ENCODE results near the gene CPA5. TPM values are rescaled to one million over a fixed set of nuclear protein-coding genes. Genes with fewer than 3 reads are reported as not detected.

The CPA5 gene
- total and polyA plus RNA-seq, 9 donors = 0.55 to 6.3 (median 1.9) TPM

DNA sequence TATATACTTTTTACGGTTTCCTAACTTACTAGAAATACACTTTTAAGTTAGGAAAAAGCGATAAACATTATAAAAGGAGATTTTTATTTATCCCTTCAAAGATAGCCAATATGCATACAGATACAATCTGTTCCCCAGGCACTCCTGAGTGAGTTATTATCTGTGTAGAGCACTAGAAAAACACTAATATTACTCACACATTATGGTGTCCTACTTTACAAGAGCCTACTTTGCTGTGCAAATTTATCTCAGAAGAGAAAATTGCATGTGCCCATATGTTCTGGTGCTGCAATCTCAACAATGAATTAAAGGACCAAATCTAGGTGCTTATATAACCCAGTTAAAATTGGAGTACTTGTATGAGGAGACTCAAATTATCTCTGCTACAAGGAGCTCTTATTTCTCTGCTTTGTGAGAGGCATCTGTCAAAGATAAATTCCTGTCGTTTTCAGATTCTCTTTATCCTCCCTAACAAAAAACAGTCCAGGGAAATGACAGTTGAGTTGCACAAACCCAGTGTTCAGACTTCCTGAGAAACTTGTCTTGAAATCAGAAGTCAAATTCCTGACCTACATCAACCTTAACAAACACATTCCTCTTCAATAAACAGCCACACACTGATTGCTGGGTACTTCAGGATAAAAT is 64.6 kb downstream of the CPA5 start:
- Histone ChIP-seq H3K27ac (ENCODE audit: low read length) (no peak overlapping the region), H3K27me3 (ENCODE audit: control insufficient read depth, insufficient read depth, low read length) (no peaks in the 10 kb centered on the region), H3K4me1 (ENCODE audit: control insufficient read depth, insufficient read depth, low read length) (no peaks in the 10 kb centered on the region), H3K9me3 (replicated peaks; ENCODE audit: control insufficient read depth, low read depth, low read length) (no peaks in the 10 kb centered on the region), H3K4me3 (ENCODE audit: low read length) (no peak overlapping the region), H3K36me3 (ENCODE audit: control insufficient read depth, insufficient read depth, low read length) (peaks cover 3% of the 10 kb centered on the region)
- WGBS (ENCODE audit: insufficient coverage) = no CpG with 5 or more reads among the region's 3 CpGs
- no peak for DNase-seq

DNA sequence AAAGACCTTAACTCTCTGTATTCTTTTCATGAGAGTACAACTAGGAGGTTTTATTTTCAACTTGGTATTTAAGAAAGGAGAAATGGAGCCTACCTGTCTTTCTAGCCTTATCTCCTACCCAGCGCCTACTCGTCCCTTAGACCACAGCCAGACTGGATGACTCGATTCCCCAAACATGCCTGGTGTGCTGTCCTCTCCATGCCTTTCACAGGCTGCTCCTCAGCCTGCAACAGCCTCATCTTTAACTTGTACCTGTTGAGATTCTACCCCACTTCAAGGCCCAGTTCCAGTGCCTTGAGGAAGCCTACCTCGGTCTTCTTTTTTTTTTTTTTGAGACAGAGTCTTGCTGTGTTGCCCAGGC is 65.1 kb downstream of the CPA5 start:
- H3K27me3 ChIP-seq (ENCODE audit: control insufficient read depth, insufficient read depth, low read length) = no peaks in the 10 kb centered on the region
- 83% methylated on average over 3 of the region's 4 CpGs for WGBS (ENCODE audit: insufficient coverage)
- H3K4me3 ChIP-seq (ENCODE audit: low read length) = no peak overlapping the region
- H3K4me1 ChIP-seq (ENCODE audit: control insufficient read depth, insufficient read depth, low read length) = no peaks in the 10 kb centered on the region
- H3K36me3 ChIP-seq (ENCODE audit: control insufficient read depth, insufficient read depth, low read length) = peaks cover 3% of the 10 kb centered on the region
- H3K27ac ChIP-seq (ENCODE audit: low read length) = no peak overlapping the region
- no peak for DNase-seq
- H3K9me3 ChIP-seq (replicated peaks; ENCODE audit: control insufficient read depth, low read depth, low read length) = no peaks in the 10 kb centered on the region

DNA sequence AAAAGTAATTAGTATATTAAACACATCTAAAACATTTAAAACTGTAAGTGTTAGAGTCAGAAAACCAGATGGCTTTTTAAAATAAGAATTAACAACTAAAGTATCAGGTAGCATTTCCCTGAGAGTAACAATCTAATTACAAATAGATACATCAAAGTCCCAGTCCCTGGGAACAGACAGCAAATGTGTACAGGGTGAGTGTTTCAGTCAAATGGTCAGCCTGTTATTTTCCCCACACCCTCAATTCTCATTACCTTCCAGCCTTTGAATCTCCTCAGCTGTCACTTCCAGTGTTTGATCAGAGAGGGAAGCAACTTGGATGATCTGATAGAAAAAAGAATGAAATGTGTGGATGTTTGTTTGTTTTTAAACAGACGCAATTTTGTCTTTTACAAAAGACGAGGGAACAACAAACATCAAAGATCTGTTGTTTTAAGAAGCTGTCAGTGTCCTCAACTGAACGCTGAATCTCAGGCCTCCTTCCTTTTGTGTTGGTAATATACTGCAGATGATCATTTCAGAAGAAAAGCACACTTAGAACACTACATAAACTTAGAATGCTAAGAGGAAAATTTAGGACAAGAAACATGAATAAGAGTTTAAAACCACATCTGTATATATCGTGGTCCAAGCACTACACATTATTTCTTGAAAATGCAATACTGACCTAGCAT is 66.4 kb downstream of the CPA5 start:
- H3K27ac ChIP-seq (ENCODE audit: low read length) = peak overlapping the region; percentile 38

DNA sequence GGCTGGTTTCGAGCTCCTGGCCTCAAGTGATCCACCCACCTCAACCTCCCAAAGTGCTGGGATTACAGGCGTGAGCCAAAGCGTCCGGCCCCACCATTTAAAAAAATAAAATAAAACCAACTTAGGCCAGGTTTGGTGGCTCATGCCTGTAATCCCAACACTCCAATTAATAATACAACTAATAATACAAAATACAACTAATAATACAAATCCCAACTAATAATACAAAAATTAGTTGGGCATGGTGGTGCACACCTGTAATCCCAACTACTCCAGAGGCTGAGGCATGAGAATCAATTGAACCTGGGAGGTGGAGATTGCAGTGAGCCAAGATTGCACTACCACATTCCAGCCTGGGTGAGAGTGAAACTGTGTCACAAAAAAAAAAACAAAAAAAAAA is 68.6 kb downstream of the CPA5 start:
- H3K4me1 ChIP-seq (ENCODE audit: control insufficient read depth, insufficient read depth, low read length) = peaks cover 3% of the 10 kb centered on the region
- peaks cover 3% of the 10 kb centered on the region for H3K36me3 ChIP-seq (ENCODE audit: control insufficient read depth, insufficient read depth, low read length)
- no peaks in the 10 kb centered on the region for H3K27me3 ChIP-seq (ENCODE audit: control insufficient read depth, insufficient read depth, low read length)
- 93% methylated on average over 3 of the region's 4 CpGs for WGBS (ENCODE audit: insufficient coverage)
- DNase-seq = no peak
- H3K4me3 ChIP-seq (ENCODE audit: low read length) = no peak overlapping the region
- H3K9me3 ChIP-seq (replicated peaks; ENCODE audit: control insufficient read depth, low read depth, low read length) = no peaks in the 10 kb centered on the region
- no peak overlapping the region for H3K27ac ChIP-seq (ENCODE audit: low read length)

More for the DNA sequence above, 66.4 kb downstream of the CPA5 start:
- DNase-seq = no peak
- Histone ChIP-seq H3K9me3 (replicated peaks; ENCODE audit: control insufficient read depth, low read depth, low read length) (no peaks in the 10 kb centered on the region), H3K36me3 (ENCODE audit: control insufficient read depth, insufficient read depth, low read length) (peaks cover 3% of the 10 kb centered on the region), H3K4me3 (ENCODE audit: low read length) (no peak overlapping the region), H3K4me1 (ENCODE audit: control insufficient read depth, insufficient read depth, low read length) (no peaks in the 10 kb centered on the region), H3K27me3 (ENCODE audit: control insufficient read depth, insufficient read depth, low read length) (no peaks in the 10 kb centered on the region)
- 60% methylated on average over 1 of the region's 4 CpGs for WGBS (ENCODE audit: insufficient coverage)

DNA sequence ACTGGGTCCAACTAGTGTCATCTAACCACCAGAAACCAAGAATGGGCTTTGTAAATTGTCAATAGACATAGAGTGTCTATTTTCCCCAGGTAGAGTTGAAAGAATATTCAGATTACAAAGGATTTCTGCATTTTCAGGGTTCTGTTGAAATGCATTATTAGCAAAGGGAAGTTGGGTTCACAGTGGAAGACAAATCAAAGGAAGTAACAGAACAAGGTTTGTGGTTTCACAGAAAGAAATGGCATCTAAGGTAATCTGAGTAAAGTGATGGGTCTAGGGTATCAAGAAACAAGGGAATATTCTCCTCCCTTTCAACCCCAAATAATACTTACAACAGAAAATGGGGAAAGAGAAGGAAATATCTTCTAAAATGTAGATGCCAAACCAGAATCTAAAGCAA is 70.4 kb downstream of the CPA5 start:
- Histone ChIP-seq H3K36me3 (ENCODE audit: control insufficient read depth, insufficient read depth, low read length) (peaks cover 3% of the 10 kb centered on the region), H3K4me3 (ENCODE audit: low read length) (no peak overlapping the region)
- no peak for DNase-seq

DNA sequence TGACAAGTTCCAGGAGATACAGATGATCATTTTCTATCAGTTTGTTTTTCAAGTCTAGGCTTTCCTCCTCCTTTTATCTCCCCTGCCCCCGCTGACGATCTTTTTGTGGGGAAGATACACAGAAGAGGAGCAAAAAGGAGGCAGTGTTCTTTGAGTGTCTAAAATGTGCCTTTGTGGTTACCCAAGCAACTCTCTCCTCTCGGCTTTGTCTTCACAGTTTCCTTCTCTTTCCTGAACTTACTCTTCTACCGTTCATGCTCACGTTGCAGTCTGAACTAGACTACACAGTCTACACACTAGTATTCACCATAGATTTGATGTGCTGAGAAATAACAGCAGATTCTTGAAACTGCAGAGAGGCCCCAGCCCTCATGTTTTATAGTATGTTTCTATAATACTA is 72.6 kb downstream of the CPA5 start:
- no CpG with 5 or more reads among the region's 5 CpGs for WGBS (ENCODE audit: insufficient coverage)
- peak overlapping the region; percentile 73 for H3K27ac ChIP-seq (ENCODE audit: low read length)
- DNase-seq = no peak

More for the DNA sequence above, 70.4 kb downstream of the CPA5 start:
- H3K9me3 ChIP-seq (replicated peaks; ENCODE audit: control insufficient read depth, low read depth, low read length) = no peaks in the 10 kb centered on the region
- no peak overlapping the region for H3K27ac ChIP-seq (ENCODE audit: low read length)
- H3K4me1 ChIP-seq (ENCODE audit: control insufficient read depth, insufficient read depth, low read length) = peaks cover 3% of the 10 kb centered on the region
- no peaks in the 10 kb centered on the region for H3K27me3 ChIP-seq (ENCODE audit: control insufficient read depth, insufficient read depth, low read length)

DNA sequence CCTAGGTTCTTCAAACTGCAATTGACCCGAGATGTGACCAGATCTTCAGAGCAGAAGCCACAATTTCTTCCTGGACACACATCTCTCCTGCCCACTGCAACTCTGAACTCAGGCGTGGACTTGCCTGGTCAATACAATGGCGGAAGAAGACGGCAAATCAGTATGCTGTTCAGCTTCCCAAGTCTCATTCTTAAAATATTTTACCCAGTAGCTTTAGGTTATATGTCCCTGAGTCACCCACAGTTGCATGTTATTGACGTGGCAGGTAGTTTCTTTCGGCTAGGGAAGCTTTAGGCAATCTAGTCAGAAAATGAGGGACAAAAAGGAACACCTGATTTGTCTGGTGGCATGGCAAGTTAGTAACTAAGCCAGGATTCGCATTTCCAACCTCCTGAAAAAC is 73.7 kb downstream of the CPA5 start:
- Histone ChIP-seq H3K9me3 (replicated peaks; ENCODE audit: control insufficient read depth, low read depth, low read length) (no peaks in the 10 kb centered on the region), H3K4me1 (ENCODE audit: control insufficient read depth, insufficient read depth, low read length) (peaks cover 6% of the 10 kb centered on the region), H3K27ac (ENCODE audit: low read length) (peak overlapping the region; percentile 73), H3K27me3 (ENCODE audit: control insufficient read depth, insufficient read depth, low read length) (no peaks in the 10 kb centered on the region), H3K4me3 (ENCODE audit: low read length) (no peak overlapping the region), H3K36me3 (ENCODE audit: control insufficient read depth, insufficient read depth, low read length) (no peaks in the 10 kb centered on the region)
- WGBS (ENCODE audit: insufficient coverage) = 93% methylated on average over 5 of the region's 7 CpGs
- DNase-seq = no peak

More for the DNA sequence above, 72.6 kb downstream of the CPA5 start:
- no peak overlapping the region for H3K4me3 ChIP-seq (ENCODE audit: low read length)
- H3K9me3 ChIP-seq (replicated peaks; ENCODE audit: control insufficient read depth, low read depth, low read length) = no peaks in the 10 kb centered on the region
- peaks cover 6% of the 10 kb centered on the region for H3K4me1 ChIP-seq (ENCODE audit: control insufficient read depth, insufficient read depth, low read length)
- H3K27me3 ChIP-seq (ENCODE audit: control insufficient read depth, insufficient read depth, low read length) = no peaks in the 10 kb centered on the region
- no peaks in the 10 kb centered on the region for H3K36me3 ChIP-seq (ENCODE audit: control insufficient read depth, insufficient read depth, low read length)

Other genes starting within 250 kb of the CPA5 start
- 8.7 TPM for gene TMEM209, start 139.4 kb upstream of the CPA5 start, total RNA-seq
- gene TMEM209, start 139.4 kb upstream of the CPA5 start, polyA plus RNA-seq (ENCODE audit: insufficient read depth in 1 of 8, insufficient read length in 8 of 8, low replicate concordance in 1 of 8) = 10 to 100 TPM in 3 of 8 donors, 1 to 10 TPM in 5; 8.5 to 12.7 (median 9.3) TPM
- not detected for gene SSMEM1, start 137.0 kb upstream of the CPA5 start, total RNA-seq
- under 1 TPM in 2 of 8 donors, not detected in 6; 0.11 to 0.12 TPM for gene SSMEM1, start 137.0 kb upstream of the CPA5 start, polyA plus RNA-seq (ENCODE audit: insufficient read depth in 1 of 8, insufficient read length in 8 of 8, low replicate concordance in 1 of 8)
- gene CPA2, start 78.0 kb upstream of the CPA5 start, total RNA-seq = 0.44 TPM
- 1 to 10 TPM in 1 of 8 donors, under 1 TPM in 7; 0.39 to 4.5 (median 0.54) TPM for gene CPA2, start 78.0 kb upstream of the CPA5 start, polyA plus RNA-seq (ENCODE audit: insufficient read depth in 1 of 8, insufficient read length in 8 of 8, low replicate concordance in 1 of 8)
- 2.0 TPM for gene CPA4, start 51.7 kb upstream of the CPA5 start, total RNA-seq
- 1 to 10 TPM in 7 of 8 donors, under 1 TPM in 1; 0.87 to 3.1 (median 1.3) TPM for gene CPA4, start 51.7 kb upstream of the CPA5 start, polyA plus RNA-seq (ENCODE audit: insufficient read depth in 1 of 8, insufficient read length in 8 of 8, low replicate concordance in 1 of 8)
- 3.6 TPM for gene CPA1, start 35.7 kb downstream of the CPA5 start, total RNA-seq
- 1 to 10 TPM; 2.6 to 6.7 (median 4.5) TPM for gene CPA1, start 35.7 kb downstream of the CPA5 start, polyA plus RNA-seq (ENCODE audit: insufficient read depth in 1 of 8, insufficient read length in 8 of 8, low replicate concordance in 1 of 8)
- gene CEP41, start 96.2 kb downstream of the CPA5 start, total RNA-seq = 16.3 TPM
- 10 to 100 TPM; 18.9 to 29.1 (median 23.1) TPM for gene CEP41, start 96.2 kb downstream of the CPA5 start, polyA plus RNA-seq (ENCODE audit: insufficient read depth in 1 of 8, insufficient read length in 8 of 8, low replicate concordance in 1 of 8)
- 879 TPM for gene MEST, start 147.3 kb downstream of the CPA5 start, total RNA-seq
- gene MEST, start 147.3 kb downstream of the CPA5 start, polyA plus RNA-seq (ENCODE audit: insufficient read depth in 1 of 8, insufficient read length in 8 of 8, low replicate concordance in 1 of 8) = 1,000 to 10,000 TPM in 3 of 8 donors, 100 to 1,000 TPM in 5; 702 to 1,263 (median 856) TPM